IPS-NIHi11 (cell line): Measurements from ENCODE around the gene TNIP3.
"Not testable (repeated sequence)": the region's sequence is repeated elsewhere in the genome, so short reads cannot be mapped to it uniquely, and the experiment has no call there.

Source experiments
- DNase-seq: peaks from one replicate; pipeline ENCODE4 v3.0.0; 2012; ENCODE audit warnings: mixed read lengths, low spot score

The TNIP3 gene, protein sequence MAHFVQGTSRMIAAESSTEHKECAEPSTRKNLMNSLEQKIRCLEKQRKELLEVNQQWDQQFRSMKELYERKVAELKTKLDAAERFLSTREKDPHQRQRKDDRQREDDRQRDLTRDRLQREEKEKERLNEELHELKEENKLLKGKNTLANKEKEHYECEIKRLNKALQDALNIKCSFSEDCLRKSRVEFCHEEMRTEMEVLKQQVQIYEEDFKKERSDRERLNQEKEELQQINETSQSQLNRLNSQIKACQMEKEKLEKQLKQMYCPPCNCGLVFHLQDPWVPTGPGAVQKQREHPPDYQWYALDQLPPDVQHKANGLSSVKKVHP

DNA sequence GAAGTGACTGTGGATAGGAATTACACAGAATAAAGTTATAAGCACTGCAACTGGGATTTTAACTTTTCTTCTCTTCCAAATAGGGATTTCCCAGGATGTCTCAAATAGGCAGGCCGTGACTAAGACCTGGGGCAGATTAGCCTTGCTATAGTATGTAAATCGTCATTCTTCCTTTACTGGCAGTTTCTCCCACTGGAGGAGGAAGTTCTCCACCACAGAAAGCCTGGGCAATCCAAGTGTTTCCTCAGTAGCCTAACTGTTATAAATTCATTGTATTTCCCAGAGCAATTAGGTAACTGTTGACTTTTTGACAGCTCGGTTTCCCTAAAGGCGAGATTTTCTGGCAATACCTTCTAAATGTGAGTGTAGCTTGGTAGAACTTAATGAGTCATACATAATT is at the start of gene TNIP3:
TSS of gene TNIP3 (minus strand) at position 31 of the 400 bp plus-strand sequence. CDS start 196 bp downstream, outside the sequence.
- no peak for DNase-seq

DNA sequence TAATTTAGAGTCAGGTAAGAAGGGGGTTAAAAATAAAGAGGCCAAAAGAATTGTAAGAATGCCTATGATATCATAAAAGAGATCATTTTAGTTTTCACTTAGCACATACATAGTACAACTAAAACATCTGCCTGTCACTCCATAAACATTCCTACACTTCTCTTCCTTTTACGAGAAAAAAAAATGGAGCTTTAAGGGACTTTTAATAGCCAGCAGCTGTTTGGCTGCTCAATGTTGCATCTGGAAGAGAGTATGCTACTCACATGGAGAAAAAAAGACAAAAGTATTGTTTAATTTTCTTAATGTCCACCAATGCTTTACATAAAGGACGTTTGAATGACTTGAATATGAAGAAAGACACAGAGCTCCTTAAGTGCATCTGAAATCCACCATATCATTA is 48.7 kb upstream of the TNIP3 start:
- no peak for DNase-seq

DNA sequence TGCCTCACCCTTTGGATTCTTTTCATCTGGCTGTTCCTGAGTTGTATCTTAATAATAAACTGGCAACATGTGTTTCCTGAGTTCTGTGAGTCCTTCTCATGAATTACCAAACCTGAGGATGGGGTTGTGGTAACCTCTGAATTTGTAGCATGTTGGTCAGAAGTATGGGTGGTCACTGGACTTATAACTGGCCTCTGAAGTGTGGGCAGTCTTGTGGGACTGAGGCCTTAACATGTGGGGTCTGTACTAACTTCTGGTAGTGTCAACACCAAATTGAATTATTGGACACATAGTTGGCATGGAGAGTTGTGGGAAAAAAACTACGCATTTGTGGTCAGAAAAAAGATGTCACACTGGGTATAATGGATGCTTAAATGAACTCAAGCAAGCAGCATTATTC is 45.0 kb upstream of the TNIP3 start:
- DNase-seq = no peak

DNA sequence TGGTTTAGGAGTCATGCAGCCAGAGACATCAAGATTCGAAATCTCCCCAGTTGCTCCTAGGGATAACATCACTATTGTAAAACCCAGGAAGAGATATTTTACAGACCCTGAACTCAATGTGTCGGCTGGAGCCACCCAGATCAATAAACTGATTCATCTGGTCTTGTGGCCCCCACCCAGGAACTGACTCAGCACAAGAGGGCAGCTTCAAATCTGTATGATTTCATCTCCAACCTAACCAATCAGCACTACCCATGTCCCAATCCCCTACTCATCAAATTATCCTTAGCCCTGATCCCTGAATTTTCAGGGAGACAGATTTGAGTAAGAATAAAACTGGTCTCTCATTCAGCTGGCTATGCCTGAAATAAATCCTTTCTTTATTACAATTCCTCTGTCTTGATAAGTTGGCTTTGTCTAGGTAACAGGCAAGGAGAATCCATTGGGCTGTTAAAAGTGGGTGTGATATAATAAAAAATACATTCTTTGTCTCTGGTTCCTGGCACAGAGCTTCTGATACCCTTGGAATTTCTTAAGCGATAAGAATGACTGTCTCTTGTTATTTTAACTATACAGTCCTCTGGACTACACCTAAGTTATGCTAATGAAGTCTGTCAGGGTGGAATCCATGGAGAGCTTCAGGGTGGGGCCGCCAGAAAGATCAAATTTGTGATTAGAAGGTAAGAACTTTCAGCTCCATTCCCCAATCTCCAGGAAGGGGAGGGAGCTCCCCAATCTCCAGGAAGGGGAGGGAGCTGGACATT is 44.3 kb upstream of the TNIP3 start:
- DNase-seq = no peak

DNA sequence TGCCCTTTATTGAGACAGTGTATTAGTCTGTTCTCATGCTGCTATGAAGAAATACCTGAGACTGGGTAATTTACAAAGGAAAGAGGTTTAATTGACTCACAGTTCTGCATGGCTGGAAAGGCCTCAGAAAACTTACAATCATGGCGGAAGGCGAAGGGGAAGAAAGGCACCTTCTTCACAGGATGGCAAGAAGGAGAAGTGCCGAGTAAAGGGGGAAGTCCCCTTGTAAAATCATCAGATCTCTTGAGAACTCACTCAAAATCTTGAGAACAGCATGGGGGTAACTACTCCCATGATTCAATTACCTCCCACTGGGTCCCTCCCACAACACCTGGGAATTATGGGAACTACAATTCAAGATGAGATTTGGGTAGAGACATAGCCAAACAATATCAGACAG is 41.7 kb upstream of the TNIP3 start:
- not testable (repeated sequence) for DNase-seq

DNA sequence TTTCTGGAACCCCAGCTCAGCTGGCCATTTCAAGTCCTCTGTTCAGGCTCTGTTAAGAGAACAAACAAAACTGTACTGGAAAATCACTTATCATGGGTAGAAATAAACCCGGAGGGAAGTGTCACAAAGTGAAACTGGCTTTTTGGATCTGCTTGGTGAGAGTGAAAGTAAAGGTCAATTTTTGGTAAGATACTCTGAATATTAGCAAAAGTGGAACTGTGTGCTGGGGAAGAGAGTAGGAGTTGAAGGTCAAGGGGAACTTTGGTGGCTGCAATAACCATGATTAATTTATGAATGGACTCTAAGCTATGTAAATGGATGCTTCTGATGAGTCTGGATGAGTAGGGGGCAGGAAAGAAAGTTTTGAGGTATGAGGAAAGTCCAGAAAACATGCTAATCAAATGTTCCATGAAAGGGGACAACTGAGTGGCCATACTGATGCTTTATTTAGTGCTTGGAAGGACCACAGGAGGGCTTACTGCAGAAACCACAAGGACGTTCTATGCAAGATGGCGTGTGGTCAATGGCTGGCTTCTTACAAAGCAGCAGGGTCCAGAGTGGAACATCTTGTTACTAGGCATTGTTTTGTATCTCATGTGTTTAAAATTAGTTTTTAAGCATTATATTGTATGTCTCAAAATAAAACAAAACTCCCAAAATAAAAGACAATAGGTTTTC is 36.8 kb upstream of the TNIP3 start:
- DNase-seq = no peak

DNA sequence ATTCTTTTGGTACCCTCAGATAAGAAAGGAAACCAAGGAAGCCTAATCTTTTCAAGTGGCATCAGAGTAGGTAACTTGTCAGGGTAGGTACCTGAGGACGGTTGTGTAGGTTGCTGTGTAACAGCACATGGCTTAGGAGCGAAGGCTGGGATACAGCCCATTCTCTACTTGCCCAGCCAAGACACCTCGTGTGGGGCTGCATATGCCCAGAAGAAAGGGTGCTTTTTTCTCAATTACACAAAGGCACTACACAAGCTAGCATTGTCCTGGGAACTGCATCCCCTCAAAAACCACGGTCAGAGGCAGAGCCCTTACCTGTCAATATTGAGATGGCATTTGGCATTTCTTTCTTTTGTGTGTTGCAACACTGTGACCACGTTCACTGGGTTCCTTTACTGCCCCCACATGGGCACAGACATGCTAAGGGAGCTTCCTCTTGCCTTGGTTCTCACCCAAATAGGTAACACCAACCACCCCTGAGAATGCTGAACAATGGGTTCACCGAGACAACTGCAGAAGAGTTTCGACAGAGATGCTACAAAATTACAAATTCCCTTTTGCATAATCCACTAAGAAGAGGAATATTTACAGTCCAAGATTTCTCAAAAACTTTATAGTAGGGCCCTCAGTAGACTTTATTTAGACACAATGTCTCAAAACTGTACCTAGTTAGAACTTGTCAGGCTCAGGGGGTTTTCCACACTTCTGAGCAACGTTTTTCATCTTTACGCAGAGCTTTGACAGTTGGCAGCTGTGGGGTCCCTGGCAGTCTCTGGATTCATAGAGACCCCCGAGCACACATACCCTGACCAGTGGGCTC is 35.8 kb upstream of the TNIP3 start:
- no peak for DNase-seq

DNA sequence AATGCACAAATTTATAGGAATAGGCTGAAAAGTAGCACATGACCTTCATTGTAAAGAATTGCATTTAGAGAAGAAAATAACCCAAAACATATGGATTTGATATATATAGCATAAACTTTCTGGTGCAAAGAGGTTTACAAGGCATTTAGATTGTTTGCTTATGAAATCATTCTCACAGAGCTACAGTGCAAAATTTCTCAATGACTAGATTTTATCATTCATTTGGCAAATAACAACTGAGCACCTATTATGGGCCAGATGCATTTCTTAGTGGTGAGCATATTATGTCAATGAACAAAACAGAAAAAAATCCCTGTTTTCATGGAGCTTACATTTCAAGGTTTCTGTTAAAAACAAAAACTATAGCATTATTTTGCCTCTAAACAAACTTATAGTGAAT is 34.1 kb upstream of the TNIP3 start:
- DNase-seq = no peak

DNA sequence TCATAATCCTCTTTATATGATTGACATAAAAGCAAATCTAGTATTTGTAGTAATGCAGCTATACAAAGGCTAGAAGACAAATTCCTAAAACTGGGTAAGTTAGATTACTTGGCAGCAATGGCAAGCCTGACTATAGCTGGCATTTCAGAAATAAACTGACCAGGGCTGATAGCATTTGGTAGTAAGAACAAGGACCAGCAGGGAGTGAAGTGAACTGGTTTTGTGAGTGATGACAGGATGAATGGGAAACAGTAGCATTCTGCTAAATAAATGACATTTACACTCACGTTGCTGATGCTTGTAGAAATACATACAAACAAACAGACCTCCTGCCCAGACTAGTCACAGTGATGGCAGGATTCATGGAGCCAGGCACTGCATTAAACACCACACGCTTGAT is 31.5 kb upstream of the TNIP3 start:
- DNase-seq = no peak

DNA sequence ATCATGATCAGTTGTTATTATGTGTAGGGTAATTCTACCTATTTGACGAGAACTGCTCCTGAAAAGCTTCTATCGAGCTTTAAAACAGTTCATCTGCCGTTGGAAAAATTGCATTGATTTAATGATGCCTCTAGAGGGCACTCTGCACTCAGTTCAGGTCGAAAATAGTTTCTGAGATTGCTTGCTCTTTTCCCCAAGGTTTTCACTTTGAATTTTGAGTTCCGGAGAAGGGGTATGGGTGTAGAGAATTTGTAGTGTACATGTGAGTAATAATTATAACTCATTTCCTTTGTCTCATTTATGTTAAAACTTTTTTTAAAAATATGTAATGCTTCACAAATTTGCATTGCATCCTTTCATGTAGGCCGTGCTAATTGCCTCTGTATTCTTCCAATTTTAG is 28.4 kb upstream of the TNIP3 start:
- peak; percentile 25 for DNase-seq

DNA sequence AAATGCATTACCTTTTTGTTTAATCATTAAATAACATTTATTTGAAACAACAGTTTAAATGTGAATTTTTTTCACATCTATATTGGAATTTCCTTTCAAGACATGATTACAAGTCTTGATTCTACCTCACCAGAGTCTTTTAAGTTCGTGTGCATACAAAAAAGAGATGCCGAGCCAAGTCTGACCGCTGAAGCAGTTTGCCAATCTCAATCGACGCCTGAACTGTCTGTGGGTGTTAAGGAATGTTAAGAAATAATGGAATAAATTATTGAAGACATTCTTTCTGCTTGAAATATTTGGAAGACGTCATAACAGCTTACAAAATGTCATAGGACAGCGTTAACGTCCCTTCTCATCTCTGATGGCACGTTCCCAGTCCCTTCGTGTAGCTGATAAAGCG is 27.9 kb upstream of the TNIP3 start:
- DNase-seq = no peak

DNA sequence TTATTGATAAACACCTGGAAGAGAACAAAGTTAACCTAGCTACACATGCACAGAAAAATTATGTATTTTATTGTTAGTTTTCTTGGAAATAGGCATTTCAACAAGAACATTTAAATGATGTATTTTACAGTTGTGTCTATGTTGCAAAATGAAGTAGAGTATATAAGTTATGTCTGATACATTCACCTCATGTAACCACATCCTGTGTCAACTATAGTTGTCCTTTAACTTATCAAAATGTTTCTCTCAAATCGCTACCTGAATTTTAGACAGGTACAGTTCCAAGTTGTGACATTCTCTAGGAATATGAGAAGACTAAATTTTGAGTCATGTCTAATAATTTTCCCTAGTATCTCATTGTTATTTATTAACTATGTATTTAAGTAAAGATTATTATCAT is 27.2 kb upstream of the TNIP3 start:
- DNase-seq = no peak

DNA sequence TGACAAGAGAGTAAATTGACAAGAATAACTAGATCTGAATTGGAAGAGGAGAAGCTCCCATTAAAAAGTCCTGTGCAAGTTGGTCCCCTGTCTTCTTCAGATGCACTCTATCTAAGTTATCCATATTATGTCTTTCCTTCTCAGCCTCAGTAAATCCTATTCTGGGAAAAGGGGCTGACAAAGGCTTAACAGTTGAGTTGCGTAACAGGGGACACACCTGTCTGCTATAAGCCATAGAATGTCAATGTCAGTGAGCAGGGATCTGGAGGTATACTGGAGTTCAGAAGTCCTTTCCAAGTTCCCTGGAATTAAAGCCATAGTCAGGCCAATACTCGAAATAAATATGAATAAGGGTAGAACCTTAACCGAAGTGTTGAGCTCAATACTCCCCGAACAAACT is 26.3 kb upstream of the TNIP3 start:
- no peak for DNase-seq

DNA sequence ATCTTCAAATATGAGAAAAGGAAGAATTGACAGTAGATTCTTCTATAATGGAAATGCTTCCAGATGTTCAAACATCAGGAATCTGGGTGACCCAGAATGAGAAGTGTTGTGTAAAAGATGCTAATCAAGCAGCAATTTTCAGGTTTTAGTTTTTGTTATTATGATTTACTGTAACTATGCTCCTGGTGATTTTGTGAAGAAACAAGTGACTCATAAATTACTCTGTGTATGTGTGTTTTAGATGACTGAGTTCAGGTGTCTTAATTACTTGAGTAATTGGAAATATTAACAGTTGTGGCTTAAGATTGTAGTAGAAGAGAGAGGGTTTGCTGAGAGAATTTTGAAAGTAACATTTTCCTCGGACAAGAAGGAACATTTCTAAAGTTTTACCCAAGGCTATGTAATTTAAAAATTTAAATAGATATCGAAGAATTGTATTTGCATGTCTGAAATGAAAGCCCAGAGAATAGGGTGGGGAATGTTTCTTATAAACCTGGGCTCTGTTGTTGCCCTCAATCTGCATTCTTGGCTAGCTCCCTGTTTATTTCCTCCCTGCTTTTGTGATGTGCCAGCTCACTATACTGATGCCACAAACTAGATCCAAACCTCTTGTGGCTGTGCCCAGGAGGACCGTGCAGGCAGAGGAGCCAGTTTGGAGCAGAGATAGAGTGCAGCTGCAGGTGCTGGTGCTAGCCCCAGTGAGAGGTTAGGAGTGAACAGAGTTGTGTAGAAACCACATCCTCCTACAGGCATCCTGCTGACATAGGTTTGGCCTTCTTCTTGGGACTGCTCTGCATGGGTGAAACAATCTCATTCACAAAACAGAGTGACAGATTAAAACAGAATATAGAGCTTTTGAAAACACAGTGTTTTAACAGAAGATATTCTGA is 25.4 kb upstream of the TNIP3 start:
- no peak for DNase-seq

DNA sequence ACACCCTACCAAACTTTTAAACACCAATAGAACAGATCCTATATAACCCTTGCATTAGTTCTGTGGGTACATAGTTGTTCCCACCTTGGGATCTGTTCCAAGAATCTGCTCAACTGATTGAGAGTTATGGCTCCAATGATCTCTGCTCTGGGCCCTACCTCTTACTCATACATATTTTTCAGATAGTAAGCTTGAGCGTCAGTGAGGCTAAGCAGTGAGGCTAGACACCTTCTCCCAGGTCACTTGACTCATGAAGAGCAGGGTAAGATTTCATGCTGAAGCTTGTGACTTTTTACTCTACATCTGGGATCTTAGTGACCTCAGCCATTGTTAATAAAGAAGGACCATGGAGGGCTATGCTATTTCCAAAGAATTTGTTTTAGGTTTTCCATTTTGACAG is 23.1 kb upstream of the TNIP3 start:
- no peak for DNase-seq

DNA sequence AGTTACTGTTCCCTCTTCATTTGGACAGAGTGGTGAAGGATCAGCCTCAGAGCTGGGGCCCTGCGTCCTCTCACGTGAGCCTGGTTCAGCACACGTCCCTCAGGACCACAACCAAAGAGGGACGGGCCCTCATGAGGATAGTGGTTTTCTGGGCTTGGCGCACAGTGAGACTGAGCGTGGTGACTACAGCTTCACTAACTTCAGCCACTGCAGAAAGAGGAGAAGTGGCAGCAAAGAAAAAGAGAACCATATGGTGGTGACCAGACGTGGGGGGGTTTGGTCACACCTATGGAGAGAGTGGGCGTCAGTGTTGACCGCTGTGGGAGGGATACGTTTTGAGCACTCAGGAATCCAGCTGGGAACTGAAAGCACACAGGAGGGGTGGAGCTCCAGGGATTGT is 21.8 kb upstream of the TNIP3 start:
- DNase-seq = no peak

DNA sequence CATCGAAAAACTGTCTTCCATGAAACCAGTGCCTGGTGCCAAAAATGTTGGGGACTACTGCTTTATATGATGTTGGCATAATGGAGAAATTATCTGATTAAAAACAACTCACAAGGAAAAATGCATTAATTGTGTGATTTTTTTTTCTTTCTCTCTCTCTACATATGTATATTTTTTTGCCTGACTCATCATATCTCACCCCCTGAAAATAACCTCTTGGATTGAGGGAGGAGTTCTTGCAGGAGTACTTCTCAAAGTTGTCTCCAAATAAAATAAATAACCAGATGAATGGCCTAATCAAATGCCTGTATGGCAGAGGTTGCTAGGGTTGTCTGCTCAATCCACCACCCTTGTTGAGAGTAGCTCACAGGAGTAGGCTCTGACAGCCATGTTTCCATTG is 19.9 kb upstream of the TNIP3 start:
- no peak for DNase-seq

DNA sequence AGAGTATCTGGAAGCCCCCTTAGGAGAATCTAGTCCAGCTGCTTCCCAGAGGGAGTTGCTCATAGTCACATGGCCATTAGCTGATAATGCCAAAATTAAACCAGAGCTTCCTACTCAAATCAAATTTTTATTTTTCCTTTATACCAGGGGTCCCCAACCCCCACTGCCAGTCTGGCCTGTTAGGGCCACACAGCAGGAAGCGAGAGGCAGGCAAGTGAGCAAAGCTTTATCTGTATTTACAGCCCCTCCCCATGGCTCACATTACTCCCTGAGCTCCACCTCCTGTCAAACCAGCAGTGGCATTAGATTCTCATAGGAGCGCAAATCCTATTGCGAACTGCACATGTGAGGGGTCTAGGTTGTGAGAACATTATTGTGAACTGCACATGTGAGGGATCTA is 19.2 kb upstream of the TNIP3 start:
- DNase-seq = no peak

DNA sequence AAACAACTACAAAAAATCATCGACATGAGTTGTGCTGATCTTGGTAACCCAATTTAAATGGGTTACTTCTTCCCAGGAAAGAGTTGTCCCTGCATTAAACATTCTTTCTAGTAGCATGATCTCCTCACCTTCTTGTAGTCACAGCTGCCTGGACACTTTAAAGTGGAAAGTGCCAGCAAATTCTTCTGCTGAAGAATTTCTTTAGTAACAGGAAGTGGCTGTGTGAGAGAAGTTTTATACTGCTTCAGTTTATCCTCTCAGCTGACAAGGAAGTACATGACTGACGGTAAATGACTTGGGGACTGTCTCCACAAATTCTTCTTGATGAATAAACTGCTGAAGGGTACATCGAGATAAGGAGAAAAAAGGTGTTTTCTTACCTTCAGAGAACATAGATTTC is 18.2 kb upstream of the TNIP3 start:
- DNase-seq = no peak

DNA sequence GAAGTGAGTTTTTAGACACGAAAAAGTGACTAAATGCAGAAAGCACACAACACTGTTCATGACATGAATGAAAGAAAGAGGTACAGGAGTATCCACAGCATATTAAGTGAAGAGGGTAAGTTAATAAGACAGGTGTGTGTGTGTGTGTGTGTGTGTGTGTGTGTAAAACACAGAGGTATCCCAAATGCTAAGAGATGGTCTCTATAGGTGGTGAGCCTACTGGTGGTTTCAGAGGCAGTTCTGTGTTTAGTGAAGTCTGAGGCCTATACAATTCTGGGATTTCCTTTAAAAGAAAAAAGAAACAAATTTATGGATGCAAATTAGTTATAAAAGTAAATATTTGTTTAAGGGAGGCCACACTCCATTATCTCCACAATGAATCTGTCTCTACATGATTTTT is 17.4 kb upstream of the TNIP3 start:
- DNase-seq = no peak

DNA sequence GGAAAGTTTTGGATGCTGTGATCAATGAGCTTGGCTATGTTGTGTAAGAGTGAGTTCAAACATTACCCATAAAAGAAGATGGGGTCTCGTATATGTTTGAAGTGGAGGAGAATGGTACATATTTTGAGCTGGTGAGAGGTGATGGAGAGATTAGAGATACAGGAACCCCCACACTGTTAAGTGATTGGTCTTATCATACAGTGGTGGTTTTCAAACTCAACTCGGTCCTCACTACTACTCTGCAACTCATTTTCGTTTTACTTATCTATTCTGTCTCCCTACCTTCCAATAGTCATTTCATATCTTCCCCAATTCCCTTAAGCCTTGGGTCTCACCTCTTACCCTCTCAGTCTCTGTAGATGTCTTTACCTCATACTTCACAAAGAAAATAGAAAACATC is 16.4 kb upstream of the TNIP3 start:
- DNase-seq = no peak
